HepG2 (cell line): ENCODE data around the gene NBPF1. TPM values are rescaled to one million over a fixed set of nuclear protein-coding genes. Genes with fewer than 3 reads are reported as not detected.

ENCODE experiments used
- BCL3 ChIP-seq: sonication (generic); formaldehyde crosslinking; IDR thresholded peaks from 2 replicates; pipeline ENCODE4 v1.5.1; 2020; ENCODE audit warnings: mild to moderate bottlenecking, missing genetic modification reagents, moderate library complexity
- DMAP1 ChIP-seq: IDR thresholded peaks from 2 replicates; pipeline ENCODE4 v1.6.1; 2016
- FOXO4 ChIP-seq: sonication (generic); formaldehyde crosslinking; conservative IDR thresholded peaks from 2 replicates; pipeline ENCODE4 v1.8.1; 2023; ENCODE audit warnings: missing genetic modification reagents
- HBP1 ChIP-seq: IDR thresholded peaks from 2 replicates; pipeline ENCODE4 v1.6.1; 2016; ENCODE audit warnings: low read depth, control low read depth
- MAX ChIP-seq: IDR thresholded peaks from 2 replicates; pipeline ENCODE4 v1.6.1; 2012; ENCODE audit warnings: inconsistent platforms
- MNT ChIP-seq: fragments of 450-650 bp; IDR thresholded peaks from 2 replicates; pipeline ENCODE4 v1.6.1; 2016
- NFE2 ChIP-seq: sonication (generic); formaldehyde crosslinking; IDR thresholded peaks from 2 replicates; pipeline ENCODE4 v1.4.0; 2020; ENCODE audit warnings: missing genetic modification reagents
- NR2F2 ChIP-seq: IDR thresholded peaks from 2 replicates; pipeline ENCODE4 v1.6.1; 2012; ENCODE audit warnings: low read depth, inconsistent platforms, borderline replicate concordance
- TGIF2 ChIP-seq: IDR thresholded peaks from 2 replicates; pipeline ENCODE4 v1.6.1; 2016; ENCODE audit warnings: control low read depth, missing compliant biosample characterization
- ZBTB37 ChIP-seq: sonication (generic); formaldehyde crosslinking; IDR thresholded peaks from 2 replicates; pipeline ENCODE4 v1.4.0; 2020; ENCODE audit warnings: mild to moderate bottlenecking, missing genetic modification reagents
- ZBTB44 ChIP-seq: sonication (generic); formaldehyde crosslinking; IDR thresholded peaks from 2 replicates; pipeline ENCODE4 v1.4.0; 2020; ENCODE audit warnings: missing genetic modification reagents
- ZBTB8A ChIP-seq: sonication (generic); formaldehyde crosslinking; IDR thresholded peaks from 2 replicates; pipeline ENCODE4 v1.4.0; 2020; ENCODE audit warnings: mild to moderate bottlenecking, low read depth, missing genetic modification reagents, borderline replicate concordance
- ZFP91 ChIP-seq: sonication (generic); formaldehyde crosslinking; IDR thresholded peaks from 2 replicates; pipeline ENCODE4 v1.9.0; 2022; ENCODE audit warnings: missing genetic modification reagents, mild to moderate bottlenecking, borderline replicate concordance
- ZNF670 ChIP-seq: sonication (generic); formaldehyde crosslinking; IDR thresholded peaks from 2 replicates; pipeline ENCODE4 v1.8.0; 2022; ENCODE audit warnings: mild to moderate bottlenecking, missing genetic modification reagents, borderline replicate concordance
- polyA plus RNA-seq, 8 experiments: library from polyadenylated mRNA; depleted of rRNA in 3 of 8; stranded (reverse) in 7 of 8; unstranded in 1 of 8; fragments of >200 nt; fragmentation: Illumina TruSeq in 4 of 8; extraction: Trizol in 4 of 8; gene quantifications; 2 replicates each; pipeline versions ENCODE4 v1.2.1 to v1.2.3, GENCODE V29; 2011 to 2016; ENCODE audit warnings: low read depth in 4 of 8, missing spikeins in 1 of 8, mixed read lengths in 1 of 8; ENCODE audit not compliant: insufficient read depth in 1 of 8
- total RNA-seq, 5 experiments: library from RNA; depleted of rRNA; stranded (reverse); fragments of >200 nt; fragmentation: Illumina TruSeq; extraction: Trizol; gene quantifications; 2 replicates each; pipeline ENCODE4 v1.2.3, GENCODE V29; 2016; ENCODE audit warnings: low read depth in 1 of 5

The NBPF1 gene
- total and polyA plus RNA-seq, 2 of the 13 experiments (the other 11 are each of a cell fraction or from before 2014, with no cell fraction given), result 30.3 to 35.6 TPM

GRCh38 chr1:16613185-16614147, at the start of gene NBPF1 (continued):
- TF ChIP-seq ZFP91 (CRISPR knock-in tag) (no peak), NR2F2 (no peak), TGIF2 (CRISPR knock-in tag) (peak; percentile 99), FOXO4 (CRISPR knock-in tag) (0 out of 2 replicates have a peak, but pooled peaks have one; percentile 99), ZBTB44 (peak; percentile 97), MAX (no peak), ZBTB8A (peak; percentile 95; the same call in 1 of the 2 replicates), HBP1 (CRISPR knock-in tag) (peak; percentile 92), MNT (0 out of 2 replicates have a peak, but pooled peaks have one; percentile 4), ZNF670 (no peak), NFE2 (0 out of 2 replicates have a peak, but pooled peaks have one; percentile 7), BCL3 (peak; percentile 99), ZBTB37 (CRISPR knock-in tag) (no peak), DMAP1 (peak; percentile 95)
